Stimulated activated CD8-positive, alpha-beta memory T cell treated with anti-CD3 and anti-CD28 coated beads, Interleukin-4, amount 100 ng/mL, for 1 hour (primary cell): ENCODE measurements around the gene TAMM41.
"Not testable (repeated sequence)": the region's sequence is repeated elsewhere in the genome, so short reads cannot be mapped to it uniquely, and the experiment has no call there.

Experiments
- DNase-seq, 2 donors: peaks; one replicate each; pipeline ENCODE4 v3.0.0-alpha.2; 2020; ENCODE audit warnings: low read depth in 2 of 2, low spot score in 1 of 2

TAMM41 gene

GRCh38 chr3:11815111-11815510, 31.6 kb downstream of the TAMM41 start:
- DNase-seq: no peak

GRCh38 chr3:11814663-11815062, 32.0 kb downstream of the TAMM41 start:
- DNase-seq: no peak

DNA sequence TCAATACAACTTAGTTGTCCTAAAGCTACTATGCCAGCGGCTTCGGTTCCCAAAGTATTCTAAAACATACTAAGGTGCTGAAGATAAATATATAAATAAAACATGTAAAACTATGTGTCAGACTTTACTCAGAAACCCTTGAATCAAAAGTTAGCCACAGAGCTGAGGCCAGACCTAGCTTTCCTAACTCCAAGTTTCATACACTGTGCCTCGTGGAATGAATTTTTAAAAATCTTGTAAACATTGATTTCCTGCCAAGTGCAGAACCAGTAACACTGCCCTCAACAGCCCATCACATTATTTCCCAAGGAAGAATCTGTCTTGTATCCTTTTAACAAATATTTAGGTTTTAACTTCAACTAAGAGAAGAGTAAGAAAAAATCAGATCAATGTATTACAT, 36.4 kb downstream of the TAMM41 start:
- DNase-seq: no peak

DNA sequence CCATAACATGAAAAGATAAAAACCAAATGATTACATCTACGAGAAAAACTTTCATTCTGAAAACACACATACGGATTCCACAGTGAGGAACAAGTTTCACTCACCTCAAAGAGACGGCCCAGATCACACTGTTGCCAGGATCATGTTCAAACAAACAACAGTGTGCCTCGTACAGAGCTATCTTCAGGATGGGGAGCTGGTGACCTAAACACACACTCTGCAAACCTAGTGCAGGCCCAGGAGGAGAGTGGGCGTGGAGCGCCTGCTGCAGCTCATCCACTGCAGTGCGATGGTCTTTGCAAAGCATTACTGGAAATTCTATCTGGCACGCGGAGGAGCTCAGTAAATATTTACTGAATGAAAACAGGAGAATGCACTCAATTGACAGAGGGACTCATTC, 38.5 kb downstream of the TAMM41 start:
- DNase-seq: no peak

DNA sequence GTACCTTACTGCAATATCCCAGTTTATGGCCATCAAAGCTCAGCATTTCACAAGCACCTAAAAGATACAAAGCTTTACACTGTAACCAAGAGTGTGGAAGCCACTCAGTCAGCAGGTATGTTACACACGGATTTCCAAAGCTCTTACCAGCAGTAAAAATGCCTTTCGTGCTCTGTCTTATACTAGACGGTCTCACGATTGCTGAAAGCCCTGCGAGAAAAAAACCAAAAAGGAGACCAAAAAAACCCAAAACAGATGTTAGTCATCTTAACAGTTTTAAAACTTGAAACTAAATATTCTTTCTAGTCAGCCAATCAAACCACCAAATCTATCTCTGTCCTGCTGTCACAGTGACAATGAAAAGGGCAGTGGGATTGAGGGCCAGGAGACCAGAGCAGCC, 39.0 kb downstream of the TAMM41 start:
- no peak for DNase-seq

DNA sequence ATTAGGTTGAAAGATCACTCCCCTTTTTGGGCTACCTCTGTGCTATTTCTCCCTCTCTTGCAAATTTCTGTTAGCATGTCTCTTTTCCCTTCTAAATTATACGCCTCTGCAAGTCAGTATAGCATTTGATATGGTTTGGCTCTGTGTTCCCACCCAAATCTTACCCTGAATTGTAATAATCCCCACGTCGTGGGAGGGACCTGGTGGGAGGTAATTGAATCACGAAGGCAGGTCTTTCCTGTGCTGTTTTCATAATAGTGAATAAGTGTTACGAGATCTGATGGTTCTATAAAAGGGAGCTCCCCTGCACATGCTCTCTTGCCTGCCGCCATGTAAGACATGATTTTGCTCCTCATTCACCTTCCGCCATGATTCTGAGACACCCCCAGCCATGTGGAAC, 41.0 kb downstream of the TAMM41 start:
- no peak for DNase-seq

GRCh38 chr3:11803977-11804892, 42.5 kb downstream of the TAMM41 start:
- DNase-seq: peak in 1 of 2 donors; percentile 5

DNA sequence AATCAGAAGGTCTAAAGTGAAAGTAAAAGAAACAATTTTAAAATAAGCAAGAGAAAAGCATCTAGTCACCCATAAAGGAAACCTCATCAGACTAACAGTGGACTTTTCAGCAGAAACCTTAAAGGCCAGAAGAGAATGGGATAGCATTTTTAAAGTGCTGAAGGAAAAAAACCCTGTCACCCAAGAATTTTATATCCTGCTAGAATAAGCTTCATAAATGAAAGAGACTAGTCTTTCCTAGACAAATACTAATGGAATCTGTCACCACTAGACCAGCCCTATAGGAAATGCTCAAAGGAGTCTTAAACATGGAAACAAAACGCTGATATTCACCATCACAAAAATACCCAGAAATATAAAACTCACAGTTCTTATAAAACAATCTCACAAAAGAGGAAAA, 46.9 kb downstream of the TAMM41 start:
- DNase-seq: no peak

DNA sequence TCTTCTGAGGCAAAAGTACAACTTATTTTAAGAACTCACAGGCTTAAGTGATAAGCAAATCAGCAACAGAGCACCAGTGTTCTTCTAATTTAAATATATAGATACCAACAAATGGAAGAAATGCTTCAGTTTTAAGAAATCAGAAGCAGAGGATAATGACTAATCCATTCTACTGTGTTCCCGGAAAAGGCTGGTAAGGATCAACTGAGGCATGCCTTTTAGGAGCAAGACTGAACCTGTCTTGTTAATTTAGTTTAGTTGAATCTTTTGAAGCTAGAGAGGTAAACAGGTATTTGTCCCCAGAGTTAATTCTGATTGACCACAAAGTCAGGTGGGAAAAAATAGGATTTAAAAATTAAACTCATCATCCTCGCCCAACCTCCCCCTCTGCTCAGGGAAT, 51.8 kb downstream of the TAMM41 start:
- DNase-seq: no peak

GRCh38 chr3:11791339-11792200, 55.1 kb downstream of the TAMM41 start:
- DNase-seq: no peak

DNA sequence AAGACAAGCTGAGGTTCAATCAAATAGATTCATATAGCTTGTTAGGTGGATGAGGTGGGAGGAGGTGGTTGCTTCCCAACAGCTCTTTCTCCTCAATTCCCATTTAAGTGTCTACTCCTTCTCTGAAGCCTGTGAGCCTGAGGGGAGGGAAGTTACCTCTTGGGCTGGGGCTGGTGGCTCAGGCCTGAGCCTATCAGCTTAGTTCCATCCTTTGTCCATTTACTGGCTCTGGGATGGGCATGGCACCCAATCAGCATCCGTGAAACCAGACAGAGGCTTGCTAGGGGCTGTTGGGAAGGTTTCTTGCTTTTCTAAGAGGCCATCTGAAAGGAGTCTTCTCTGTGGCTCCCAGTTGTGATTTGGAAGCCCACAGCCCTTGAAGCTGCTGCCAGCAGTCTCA, 57.3 kb downstream of the TAMM41 start:
- no peak for DNase-seq

DNA sequence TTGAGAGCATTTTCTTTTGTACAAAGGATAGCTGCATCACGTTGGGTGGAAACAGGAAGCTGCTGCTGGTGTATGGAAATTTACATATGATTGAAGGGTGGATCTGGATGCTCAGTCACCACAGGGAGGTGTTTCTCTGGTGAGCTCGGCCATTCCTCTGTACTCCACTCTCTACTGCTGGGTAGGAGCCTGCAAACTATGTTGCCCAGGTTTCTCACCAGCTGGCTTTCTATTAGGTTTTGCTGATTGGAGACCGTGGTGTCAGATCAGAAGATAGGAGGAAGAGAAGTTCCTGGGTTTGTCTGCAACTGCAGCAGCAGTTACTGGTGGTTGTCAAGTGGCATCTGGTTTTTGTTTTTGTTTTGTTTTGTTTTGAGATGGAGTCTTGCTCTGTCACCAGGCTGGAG, 61.7 kb downstream of the TAMM41 start:
- no peak for DNase-seq

GRCh38 chr3:11780341-11780740, 66.3 kb downstream of the TAMM41 start:
- no peak for DNase-seq

DNA sequence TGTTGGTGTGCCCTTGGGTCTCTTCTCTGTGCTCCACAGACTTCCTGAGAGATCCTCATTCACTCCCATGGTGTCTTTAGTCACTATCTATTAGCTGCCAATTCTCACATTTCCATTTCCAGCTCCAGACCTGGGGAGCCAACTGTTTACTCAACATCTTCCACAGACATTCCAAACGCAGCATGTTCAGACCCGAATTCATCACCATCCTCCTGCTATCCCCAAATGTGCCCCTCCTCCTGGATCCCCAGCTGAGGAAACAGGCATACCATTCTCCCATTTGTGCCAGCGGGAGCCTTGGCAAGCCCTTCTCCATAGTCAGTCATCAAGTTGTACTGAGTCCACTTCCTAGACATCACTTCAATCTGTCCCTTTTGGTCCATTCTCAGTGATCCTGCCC, 67.1 kb downstream of the TAMM41 start:
- no peak for DNase-seq

DNA sequence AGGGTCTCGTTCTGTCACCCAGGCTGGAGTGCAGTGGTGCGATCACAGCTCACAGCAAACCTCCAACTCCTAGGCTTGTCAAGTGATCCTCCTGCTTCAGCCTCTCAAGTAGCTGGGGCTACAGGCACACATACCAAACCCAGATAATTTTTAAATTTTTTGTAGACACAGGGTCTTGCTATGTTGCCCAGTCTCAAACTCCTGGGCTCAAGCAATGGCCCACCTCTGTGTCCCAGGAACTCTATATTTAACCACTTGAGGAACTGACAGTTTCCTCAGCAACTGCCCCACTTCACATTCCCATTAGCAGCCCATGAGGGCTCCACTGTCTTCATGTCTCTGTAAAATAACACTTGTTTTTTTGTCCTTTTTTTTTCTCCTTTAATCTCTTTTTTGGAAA, 68.4 kb downstream of the TAMM41 start:
- DNase-seq: no peak

GRCh38 chr3:11776346-11776745, 70.3 kb downstream of the TAMM41 start:
- no peak for DNase-seq

DNA sequence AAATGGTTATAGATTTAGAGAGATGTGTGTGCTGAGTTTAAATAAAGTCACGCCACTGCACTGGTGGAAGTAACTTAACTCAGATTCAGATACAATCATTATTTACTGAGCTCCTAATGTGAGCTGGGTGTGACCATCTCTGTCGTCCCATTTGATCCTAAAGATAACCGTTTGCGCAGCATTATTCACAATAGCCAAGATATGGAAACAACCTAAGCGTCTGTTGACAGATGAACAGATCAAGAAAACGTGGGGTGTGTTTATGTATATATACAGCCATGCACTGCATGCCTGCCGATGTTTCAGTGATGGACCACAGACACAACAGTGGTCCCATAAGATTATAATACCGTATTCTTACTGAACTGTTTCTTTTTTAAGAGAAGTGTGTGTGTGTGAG, 71.2 kb downstream of the TAMM41 start:
- DNase-seq: no peak

DNA sequence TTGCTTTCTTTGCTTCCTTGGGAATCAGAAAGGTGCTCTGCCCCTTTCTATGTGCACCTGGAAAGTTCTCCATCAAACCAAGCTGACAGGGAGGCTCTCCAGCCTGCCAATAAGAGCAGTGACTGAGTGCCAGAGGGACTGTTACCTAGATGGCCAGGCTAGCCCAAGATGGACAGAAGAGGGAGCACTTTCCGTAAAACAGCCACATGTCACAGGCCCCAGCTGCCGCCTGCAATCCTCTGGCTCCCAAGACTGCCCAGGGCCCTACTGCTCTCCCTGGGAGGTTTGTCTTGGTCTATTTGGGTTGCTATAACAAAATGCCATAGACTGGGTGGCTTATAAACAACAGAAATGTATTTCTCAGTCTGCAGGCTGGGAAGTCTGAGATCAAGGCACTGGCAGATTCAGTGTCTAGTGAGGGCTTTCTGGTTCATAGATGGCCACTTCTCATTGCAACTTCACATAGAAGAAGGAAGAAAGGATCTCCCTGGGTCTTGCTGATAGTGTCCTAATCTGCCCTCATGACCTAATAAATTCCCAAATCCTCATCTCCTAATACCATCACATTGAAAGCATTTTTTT, 72.3 kb downstream of the TAMM41 start:
- no peak for DNase-seq

DNA sequence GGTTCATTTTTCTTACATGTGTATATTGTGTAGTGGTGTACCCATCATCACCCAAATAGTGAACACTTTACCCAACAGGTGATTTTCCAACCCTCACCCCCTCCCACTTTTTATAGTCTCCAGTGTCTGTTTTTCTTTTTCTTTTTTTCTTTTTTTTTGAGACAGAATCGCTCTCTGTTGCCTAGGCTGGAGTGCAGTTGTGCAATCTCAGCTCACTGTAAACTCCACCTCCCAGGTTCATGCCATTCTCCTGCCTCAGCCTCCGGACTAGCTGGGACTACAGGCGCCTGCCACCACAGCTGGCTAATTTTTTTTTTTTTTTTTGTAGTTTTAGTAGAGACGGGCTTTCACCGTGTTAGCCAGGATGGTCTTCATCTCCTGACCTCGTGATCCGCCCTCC, 74.8 kb downstream of the TAMM41 start:
- DNase-seq: not testable (repeated sequence)

- peak; percentile 23 to 55 for DNase-seq
Measured at GRCh38 chr3:11770477-11771391, 76.0 kb downstream of the TAMM41 start.
